Activated CD8-positive, alpha-beta memory T cell treated with anti-CD3 and anti-CD28 coated beads for 1 hour (primary cell): Measurements from ENCODE around the gene STK33.
"Not testable (repeated sequence)": the region's sequence is repeated elsewhere in the genome, so short reads cannot be mapped to it uniquely, and the experiment has no call there.

ENCODE experiments used
- DNase-seq, 2 donors: peaks; one replicate each; pipeline ENCODE4 v3.0.0-alpha.2; 2020; ENCODE audit warnings: low read depth in 1 of 2; ENCODE audit errors: extremely low read depth in 1 of 2

Gene STK33

GRCh38 chr11:8545698-8546366 lies 48.2 kb downstream of the STK33 start:
- no peak for DNase-seq

GRCh38 chr11:8544807-8545206 lies 49.2 kb downstream of the STK33 start:
- no peak for DNase-seq

- no peak for DNase-seq
Observed at GRCh38 chr11:8543278-8543677, 50.8 kb downstream of the STK33 start.

GRCh38 chr11:8541448-8541847 lies 52.6 kb downstream of the STK33 start:
- no peak for DNase-seq

- no peak for DNase-seq
Observed at GRCh38 chr11:8533332-8533731, 60.7 kb downstream of the STK33 start.

- no peak for DNase-seq
Observed at GRCh38 chr11:8532475-8532874, 61.6 kb downstream of the STK33 start.

GRCh38 chr11:8531982-8532381 lies 62.0 kb downstream of the STK33 start:
- no peak for DNase-seq

- DNase-seq = no peak
Observed at GRCh38 chr11:8531312-8531711, 62.7 kb downstream of the STK33 start.

- no peak for DNase-seq
Observed at GRCh38 chr11:8527939-8528338, 66.1 kb downstream of the STK33 start.

- DNase-seq = no peak
Observed at GRCh38 chr11:8523396-8523795, 70.6 kb downstream of the STK33 start.

- no peak for DNase-seq
Observed at GRCh38 chr11:8512547-8512946, 81.5 kb downstream of the STK33 start.

- no peak for DNase-seq
Observed at GRCh38 chr11:8503910-8504364, 90.1 kb downstream of the STK33 start.

GRCh38 chr11:8501836-8502235 lies 92.2 kb downstream of the STK33 start:
- DNase-seq = no peak

GRCh38 chr11:8488395-8488794 lies 105.6 kb downstream of the STK33 start:
- DNase-seq = no peak

- no peak for DNase-seq
Observed at GRCh38 chr11:8487261-8487660, 106.8 kb downstream of the STK33 start.

GRCh38 chr11:8484251-8484650 lies 109.8 kb downstream of the STK33 start:
- no peak for DNase-seq

GRCh38 chr11:8480858-8481257 lies 113.2 kb downstream of the STK33 start:
- DNase-seq = no peak

- no peak for DNase-seq
Observed at GRCh38 chr11:8477680-8478079, 116.3 kb downstream of the STK33 start.

GRCh38 chr11:8477151-8477550 lies 116.9 kb downstream of the STK33 start:
- DNase-seq = no peak

- not testable (repeated sequence) for DNase-seq
Observed at GRCh38 chr11:8467806-8468205, 126.2 kb downstream of the STK33 start.

- DNase-seq = not testable (repeated sequence)
Observed at GRCh38 chr11:8467356-8467755, 126.7 kb downstream of the STK33 start.

GRCh38 chr11:8466884-8467283 lies 127.1 kb downstream of the STK33 start:
- not testable (repeated sequence) for DNase-seq
